GM12874 (cell line): ENCODE data around the gene PJA2.

Experiments used
- CTCF ChIP-seq: IDR thresholded peaks from 2 replicates; pipeline ENCODE4 v1.5.1; 2011; ENCODE audit warnings: low read depth, mild to moderate bottlenecking, control low read depth, low read length, moderate library complexity; ENCODE audit not compliant: insufficient read depth

PJA2 gene

GRCh38 chr5:109388407-109388806, 21.4 kb downstream of the PJA2 start:
- no peak for TF ChIP-seq CTCF

GRCh38 chr5:109387408-109387974, 22.3 kb downstream of the PJA2 start:
- TF ChIP-seq CTCF, result no peak

- TF ChIP-seq CTCF, result no peak
Measured at GRCh38 chr5:109378095-109378494, 31.7 kb downstream of the PJA2 start.

GRCh38 chr5:109374625-109375024, 35.1 kb downstream of the PJA2 start:
- TF ChIP-seq CTCF, result no peak

- TF ChIP-seq CTCF, result no peak
Measured at GRCh38 chr5:109373932-109374331, 35.8 kb downstream of the PJA2 start.

GRCh38 chr5:109370343-109370742, 39.4 kb downstream of the PJA2 start:
- TF ChIP-seq CTCF, result no peak

GRCh38 chr5:109365653-109366052, 44.1 kb downstream of the PJA2 start:
- no peak for TF ChIP-seq CTCF
